ENCODE data around the gene DNAJB4.
"Not testable (repeated sequence)": the region's sequence is repeated elsewhere in the genome, so short reads cannot be mapped to it uniquely, and the experiment has no call there.

Gene DNAJB4

DNA sequence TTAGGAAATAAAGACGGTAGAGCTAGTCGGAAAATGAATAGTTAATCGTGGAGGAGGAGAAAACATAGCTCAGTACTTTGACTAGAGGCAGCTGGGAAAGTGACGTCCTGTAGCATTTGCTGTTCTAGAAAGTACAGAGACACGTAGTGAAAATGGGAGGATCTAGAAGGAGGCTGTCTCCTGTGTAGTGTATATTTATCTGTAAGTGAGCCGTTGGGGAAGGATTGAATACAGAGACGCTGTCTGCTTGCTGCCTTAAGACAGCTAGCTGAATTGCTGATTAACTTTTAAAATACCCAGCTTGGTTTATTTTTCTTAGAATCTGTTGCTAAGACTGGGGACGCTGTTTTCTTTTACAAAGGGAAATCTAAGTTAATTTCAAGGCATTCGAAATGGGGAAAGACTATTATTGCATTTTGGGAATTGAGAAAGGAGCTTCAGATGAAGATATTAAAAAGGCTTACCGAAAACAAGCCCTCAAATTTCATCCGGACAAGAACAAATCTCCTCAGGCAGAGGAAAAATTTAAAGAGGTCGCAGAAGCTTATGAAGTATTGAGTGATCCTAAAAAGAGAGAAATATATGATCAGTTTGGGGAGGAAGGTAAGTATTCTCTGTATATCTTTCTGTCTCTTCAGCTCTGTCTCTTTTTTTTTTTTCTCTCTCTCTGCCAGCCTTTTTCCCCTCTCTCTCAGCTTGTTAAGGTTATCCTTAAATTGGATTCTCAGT lies at the start of gene DNAJB4:
Gene DNAJB4 (plus strand): TSS at position 221 of the 729 bp plus-strand sequence. CDS start 172 bp downstream, at position 393.
- peak in 1 of 2 donors; percentile 41 for DNase-seq (ENCODE audit: low read depth in 2 of 2)

DNA sequence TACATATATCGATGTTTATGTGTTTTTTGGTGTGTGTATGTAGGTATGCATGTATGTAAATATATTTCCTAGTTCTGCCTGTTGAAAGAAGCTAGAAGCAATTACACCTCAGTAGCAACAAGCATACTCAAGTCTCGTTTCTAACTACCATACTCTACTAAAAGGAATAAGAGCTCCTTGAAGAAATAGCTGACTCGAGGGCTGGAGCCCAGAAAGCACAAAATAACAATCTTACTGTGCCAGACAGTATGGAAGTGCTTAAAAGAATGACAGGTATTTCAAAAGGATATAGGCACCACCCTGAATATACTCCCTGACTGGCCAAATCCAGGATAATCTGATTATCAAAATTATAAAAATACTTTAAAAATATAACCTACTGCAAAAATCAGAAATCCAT lies 49.0 kb upstream of the DNAJB4 start:
- no peak for DNase-seq (ENCODE audit: low read depth in 2 of 2)

DNA sequence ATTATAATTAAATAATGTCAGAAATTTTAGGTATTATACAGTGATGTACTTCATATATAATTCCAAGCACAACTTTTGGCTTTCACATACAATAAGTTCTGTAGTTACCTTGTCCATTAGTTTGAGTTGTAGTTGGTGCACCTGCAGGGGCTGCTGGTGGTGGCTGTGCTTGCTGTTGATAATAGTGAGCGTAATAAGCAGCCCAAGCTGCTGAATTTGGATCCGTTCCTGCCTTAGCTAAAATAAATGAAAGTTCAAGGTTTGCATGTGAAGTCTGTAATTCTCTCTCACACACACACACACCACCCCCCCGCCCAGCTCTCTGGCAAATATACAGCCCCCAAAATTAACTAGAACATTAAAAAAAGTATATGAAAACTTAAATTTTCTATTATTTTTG lies 48.3 kb upstream of the DNAJB4 start:
- DNase-seq (ENCODE audit: low read depth in 2 of 2), result no peak

DNA sequence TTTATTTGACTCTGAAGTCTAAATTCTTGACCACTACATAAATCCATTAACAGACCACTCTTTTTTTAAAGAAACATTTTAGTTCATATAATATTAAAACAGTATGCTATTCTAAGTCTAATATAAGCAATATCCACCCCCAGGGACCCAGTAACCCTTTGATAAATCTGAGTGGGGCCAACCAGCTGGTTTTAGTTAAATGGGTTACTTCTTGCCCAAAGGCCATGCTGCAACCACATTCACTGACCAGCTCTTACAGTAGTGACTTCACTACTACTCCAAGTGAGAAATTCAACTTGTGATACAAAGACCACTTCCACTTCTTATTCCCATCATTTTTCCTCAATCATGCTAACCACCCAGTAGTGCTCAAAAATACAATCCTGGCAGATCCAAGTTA lies 46.3 kb upstream of the DNAJB4 start:
- DNase-seq (ENCODE audit: low read depth in 2 of 2), result no peak

DNA sequence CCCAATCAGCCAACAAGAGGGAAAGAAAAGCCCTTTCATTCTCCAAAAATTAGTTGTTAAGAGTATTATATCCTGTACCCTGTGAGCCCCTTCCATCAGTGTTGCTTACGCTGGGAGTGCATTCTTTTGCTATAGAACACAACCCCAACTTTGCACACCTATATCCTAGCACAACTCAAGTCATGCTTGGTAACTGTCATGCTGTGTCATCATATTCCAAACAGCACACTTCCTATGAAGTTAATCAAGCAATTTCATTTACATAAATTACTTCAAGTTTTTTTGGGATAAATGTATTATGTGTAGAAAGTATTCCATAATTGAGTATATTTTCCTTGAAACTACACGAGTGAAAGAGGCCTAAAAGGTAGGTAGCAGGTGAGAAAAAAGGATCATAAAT lies 45.9 kb upstream of the DNAJB4 start:
- DNase-seq (ENCODE audit: low read depth in 2 of 2), result no peak

DNA sequence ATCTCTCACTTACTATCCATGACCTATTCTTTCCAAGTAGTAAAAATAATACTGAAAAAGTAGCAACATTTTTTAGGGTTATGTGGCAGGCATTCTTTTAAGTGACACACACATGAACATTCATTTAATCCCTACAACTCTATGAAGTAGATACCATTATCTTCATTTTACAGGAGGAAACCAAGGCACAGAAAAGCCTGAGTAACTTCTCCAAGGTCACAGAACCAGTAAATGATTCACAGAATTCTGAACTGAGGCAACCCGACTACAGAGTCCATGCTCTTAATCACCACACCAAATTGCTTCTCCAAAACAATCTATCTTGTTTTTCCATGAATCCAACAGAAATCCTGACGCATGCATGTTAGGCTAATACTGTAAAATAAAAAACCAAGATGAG lies 43.3 kb upstream of the DNAJB4 start:
- no peak for DNase-seq (ENCODE audit: low read depth in 2 of 2)

DNA sequence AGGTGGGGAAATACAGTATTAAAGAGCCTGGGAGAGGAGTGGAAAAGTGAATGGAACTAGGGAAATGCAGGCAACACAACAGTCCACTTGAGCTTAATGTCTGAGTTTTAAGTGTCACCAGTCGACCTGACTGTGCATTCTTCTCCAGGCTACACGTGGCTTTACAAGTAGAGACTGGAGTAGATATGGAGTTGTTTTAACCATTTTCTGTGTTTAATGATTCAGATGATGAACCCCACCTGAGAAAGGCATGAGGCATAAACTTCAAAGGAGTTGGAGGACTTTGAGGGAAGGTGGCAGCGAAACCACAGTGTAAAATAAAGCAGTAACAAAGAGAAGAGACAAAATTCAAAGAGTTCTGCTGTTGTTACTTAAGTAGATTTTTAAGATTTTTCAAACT lies 38.4 kb upstream of the DNAJB4 start:
- DNase-seq (ENCODE audit: low read depth in 2 of 2), result no peak

DNA sequence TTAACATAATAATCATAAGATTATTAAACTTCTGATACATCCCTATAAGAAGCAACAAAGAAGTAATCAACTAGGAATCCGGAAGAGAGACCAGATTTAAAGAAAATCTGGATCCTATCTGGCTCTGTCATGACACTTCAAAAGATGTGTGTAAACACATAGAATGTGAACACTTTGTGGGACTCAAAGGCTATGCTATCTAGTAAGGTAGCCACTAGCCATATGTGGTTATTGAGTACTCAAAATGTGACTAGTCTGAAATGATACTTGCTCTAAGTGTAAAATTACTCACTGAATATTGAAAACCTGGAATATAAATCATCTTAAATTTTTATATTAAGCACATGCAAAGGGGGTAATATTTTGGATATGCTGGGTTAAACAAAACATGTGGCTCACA lies 34.5 kb upstream of the DNAJB4 start:
- DNase-seq (ENCODE audit: low read depth in 2 of 2), result no peak

DNA sequence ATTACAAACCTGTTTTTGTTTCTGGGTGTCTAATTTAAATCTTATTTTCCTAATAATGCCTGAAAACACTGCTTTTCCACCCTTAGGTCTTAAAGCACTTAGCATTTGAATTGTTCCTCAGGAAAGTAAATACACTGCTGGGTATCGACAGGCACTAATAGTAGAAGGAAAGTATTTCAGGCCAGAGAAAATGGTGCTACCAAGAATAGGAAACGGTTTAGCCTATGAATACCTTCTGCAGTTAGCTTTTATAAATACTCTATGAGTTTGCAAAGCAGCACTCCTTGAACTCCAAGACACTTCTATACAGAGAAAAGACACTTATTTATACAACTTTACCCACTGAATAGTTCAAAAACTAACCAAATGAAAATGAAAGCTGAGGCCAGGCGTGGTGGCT lies 32.7 kb upstream of the DNAJB4 start:
- no peak for DNase-seq (ENCODE audit: low read depth in 2 of 2)

DNA sequence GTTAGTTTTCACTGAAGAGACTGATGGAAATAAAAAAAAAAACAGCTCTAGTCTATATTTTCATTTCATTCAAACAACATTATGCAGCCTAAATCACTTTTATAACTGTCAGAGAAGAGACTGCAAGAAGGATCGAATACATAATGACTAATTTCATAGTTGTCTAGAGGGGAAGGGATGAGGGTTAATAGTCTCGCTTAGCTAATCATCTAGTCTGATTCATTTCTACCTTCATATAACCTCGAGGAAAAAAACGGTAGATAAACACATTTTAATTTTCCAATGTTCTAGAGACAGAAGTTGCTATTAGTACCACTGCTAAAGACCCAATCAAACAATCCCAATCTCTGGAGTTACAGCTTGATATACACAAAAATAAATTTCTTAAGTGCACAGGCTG lies 29.4 kb upstream of the DNAJB4 start:
- no peak for DNase-seq (ENCODE audit: low read depth in 2 of 2)

DNA sequence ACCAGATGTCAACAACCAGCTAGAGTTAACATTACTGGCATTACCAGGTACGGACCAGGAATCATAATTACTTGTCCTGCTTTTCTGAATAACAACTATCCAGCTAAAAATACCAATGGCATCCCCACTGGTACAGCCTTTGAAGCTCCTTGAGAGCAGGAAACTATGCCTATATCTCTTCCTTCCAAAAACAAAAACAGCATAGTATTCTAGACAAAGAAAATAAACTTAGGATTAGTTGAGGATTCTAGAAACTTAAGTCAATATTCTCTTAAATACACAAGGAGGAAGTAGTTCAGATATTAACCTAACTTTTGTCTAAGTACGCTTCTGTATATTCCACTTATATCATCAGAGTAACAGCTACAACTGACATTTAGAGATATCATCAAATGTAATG lies 28.8 kb upstream of the DNAJB4 start:
- no peak for DNase-seq (ENCODE audit: low read depth in 2 of 2)

DNA sequence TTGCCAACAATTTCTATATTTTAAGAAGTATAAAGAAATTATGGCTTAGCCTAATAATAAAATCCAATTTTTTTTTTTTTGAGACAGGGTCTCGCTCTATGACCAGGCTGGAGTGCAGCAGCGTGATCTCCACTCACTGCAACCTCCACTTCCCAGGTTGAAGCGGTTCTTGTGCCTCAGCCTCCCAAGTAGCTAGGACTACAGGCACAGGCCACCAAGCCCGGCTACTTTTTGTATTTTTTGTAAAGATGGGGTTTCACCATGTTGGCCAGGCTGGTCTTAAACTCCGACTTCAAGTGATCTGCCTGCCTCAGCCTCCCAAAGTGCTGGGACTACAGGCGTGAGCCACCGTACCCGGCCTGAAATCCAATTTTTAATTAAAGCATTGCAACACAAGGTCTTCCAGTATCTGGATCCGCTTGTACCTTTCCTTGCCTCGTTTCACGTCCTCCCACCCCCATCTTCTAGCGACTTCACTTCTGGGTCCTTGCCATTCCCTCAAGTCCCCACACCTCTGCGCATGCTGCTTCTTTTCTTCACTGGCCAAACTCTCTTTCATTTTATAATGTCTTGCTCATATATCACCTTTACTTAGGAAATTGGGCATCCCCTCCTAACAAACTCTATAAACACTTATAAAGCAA lies 28.2 kb upstream of the DNAJB4 start:
- DNase-seq (ENCODE audit: low read depth in 2 of 2), result no peak

DNA sequence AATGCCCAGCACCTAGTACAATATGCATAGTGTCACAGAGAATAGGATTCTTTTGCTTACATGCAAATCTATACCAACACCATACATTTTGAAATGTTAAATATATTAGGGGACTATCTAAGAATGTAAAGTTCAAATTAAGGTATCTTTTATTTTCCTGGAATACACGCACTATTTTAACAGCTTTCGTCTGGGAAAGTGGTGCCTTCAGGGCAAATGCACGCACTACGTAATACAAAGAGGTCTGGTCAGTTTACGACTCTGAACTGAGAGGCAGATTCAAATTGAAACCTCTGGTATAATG lies 26.8 kb upstream of the DNAJB4 start:
- DNase-seq (ENCODE audit: low read depth in 2 of 2), result no peak

DNA sequence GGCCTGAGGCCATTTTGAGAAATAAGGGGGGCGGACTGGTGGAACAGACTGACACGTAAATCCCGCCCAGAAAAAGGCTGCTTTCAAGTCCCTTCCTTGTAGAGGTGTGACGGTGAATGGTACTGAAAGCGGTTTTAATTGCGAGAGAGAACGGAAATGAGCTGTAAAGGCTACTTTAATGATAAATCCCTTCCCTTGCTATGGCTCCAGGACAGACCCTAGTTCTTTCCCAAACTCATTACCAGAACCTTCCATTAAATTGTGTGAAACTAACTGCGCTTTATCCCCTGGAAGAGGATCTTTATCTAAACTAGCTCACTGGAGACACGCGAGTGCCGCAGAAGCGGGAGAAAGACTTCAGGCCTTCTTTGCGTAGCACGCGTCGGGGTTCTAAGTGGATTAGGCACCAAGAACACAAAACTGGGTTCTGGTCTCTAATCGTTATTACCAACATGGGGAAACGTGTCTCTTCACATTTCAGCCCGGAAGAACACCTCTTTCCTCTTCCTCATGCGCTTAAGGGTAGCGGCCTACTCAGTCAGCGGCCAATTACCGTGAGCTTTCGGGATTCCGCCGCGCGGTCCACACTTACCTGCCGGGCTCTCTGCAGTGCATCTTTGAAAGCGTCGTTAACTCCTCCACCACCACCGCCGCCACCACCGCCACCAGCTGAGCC lies 26.3 kb upstream of the DNAJB4 start:
- DNase-seq (ENCODE audit: low read depth in 2 of 2), result peak; percentile 45 to 74

DNA sequence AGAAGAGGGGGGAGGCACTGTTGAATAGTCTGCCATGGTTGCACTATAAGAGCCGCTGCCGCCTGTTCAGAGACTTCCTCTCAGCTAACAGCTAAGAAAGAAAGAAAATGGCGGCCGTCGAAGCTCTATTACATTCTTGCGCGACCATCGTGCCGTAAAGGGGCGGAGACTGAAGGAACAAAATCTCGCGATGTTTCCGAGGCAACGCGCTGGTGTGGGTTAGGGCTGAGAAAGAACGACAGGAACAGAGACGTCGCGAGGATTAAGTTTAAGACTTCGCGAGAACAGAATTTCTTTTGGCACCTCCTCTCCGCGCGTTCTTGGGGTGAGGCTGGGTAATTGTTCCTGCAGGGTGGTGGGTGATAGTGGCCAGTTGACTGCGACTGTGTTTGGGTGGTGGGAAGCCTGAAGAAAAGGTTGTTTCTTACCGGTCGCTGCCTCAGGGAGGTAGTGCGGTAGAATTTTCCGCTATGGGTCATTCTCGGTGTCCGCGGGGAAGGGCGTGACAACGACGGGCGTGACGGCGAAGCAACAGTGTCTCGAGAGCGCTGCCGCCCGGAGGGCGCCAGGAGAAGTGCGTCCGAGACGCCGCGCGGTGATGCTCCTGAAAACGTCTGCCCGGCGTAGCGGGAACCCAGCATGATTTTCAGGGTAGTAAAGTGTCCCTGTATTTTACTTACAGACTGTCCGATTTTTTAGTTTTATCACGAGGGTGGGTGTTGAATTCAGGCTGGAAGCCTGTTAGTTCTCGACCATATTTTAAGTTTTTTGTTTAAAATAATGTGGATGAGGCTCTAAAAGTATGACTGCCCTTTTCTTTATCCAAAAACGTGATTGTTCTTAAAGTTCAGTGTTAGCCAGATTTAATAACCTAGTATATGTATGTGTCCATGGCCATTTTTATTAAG lies 25.5 kb upstream of the DNAJB4 start, which contains the start of gene FUBP1:
Gene FUBP1 (minus strand): TSS at position 104 of the 908 bp plus-strand sequence. CDS start 68 bp downstream, at position 36.
- peak; percentile 84 to 95 for DNase-seq (ENCODE audit: low read depth in 2 of 2)

DNA sequence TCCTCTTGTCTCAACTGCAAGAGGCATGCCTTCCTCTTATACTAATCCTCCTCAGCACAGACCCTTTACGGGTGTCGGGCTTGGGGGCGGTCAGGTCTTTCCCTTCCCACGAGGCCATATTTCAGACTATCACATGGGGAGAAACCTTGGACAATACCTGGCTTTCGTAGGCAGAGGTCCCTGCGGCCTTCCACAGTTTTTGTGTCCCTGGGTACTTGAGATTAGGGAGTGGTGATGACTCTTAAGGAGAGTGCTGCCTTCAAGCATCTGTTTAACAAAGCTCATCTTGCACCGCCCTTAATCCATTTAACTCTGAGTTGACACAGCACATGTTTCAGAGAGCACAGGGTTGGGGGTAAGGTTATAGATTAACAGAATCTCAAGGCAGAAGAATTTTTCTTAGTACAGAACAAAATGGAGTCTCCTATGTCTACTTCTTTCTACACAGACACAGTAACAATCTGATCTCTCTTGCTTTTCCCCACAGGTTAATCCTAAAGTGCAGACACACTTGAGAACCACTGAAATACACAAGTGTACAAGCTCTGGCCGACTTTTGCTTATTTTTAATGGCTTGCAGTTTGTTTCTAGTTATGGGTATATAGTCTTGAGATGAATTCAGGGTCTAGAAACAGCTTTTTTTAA lies 21.3 kb upstream of the DNAJB4 start:
- DNase-seq (ENCODE audit: low read depth in 2 of 2), result not testable (repeated sequence)

DNA sequence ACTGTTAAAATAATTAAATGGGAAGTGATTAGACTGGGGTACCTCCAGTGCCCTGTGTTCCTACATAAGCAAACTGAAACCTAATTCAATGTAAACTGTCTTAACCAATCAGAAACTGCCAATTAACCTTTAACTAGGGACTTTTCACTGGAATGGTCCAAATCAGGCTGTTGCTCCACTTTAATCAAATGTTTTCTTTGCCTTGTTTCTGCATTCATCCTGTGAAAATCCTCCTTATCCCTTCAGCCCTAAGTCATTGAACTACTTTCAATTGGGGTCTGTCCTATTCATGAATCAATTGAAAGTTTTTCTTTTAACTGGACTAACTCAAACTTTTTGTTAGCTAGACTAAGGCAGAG lies 20.8 kb upstream of the DNAJB4 start:
- no peak for DNase-seq (ENCODE audit: low read depth in 2 of 2)

DNA sequence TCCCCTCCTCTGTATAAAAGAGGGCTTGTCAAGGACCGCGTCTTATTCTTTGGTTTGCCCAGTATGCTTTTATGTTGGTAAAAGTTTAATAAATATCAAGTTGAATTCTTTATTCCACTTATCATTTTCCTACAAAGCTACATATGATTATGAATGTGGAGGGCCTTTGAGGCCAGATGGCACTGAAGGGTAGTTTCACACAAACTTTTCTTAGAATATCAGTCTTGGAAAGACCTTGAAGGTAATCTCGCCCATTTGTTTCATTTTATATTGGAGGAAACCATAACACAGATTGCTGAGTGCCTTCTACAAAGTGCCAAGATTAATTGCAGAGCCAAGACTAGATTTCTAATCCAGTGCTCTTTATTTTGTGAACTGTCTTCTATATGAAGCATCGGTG lies 20.1 kb upstream of the DNAJB4 start:
- DNase-seq (ENCODE audit: low read depth in 2 of 2), result no peak

DNA sequence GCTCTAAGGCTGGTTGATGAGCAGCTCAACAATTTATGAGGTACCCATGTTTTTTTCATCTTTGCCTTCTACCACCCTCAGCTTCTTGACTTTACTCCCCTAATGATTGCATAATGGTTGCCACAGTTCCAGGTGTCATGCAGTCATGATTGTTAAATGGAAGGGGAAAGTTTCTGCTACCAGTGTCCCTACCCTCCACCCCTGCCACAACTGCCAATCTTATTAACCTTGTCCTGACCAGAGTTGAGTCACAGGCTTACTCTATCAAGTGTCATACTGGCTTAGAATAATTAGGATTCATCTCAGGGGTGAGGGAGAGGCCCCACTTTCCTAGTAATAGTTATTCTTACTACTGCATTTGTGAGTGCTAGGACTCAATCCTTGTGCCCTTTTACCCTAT lies 17.9 kb upstream of the DNAJB4 start:
- no peak for DNase-seq (ENCODE audit: low read depth in 2 of 2)

DNA sequence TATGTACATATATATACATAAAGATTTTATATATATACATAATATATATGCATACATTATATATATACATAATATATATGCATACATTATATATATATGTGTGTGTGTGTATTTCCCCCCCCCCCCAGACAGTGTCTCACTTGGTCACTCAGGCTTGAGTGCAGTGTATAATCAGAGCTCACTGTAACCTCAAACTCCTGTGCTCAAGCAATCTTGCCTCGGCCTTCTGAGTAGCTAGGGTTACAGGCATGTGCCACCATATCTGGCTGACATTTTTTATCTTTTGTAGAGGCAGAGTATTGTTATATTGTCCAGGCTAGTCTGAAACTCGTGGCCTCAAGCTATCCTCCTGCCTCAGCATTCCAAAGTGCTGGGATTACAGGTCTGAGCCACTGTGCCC lies 16.8 kb upstream of the DNAJB4 start:
- DNase-seq (ENCODE audit: low read depth in 2 of 2), result no peak

DNA sequence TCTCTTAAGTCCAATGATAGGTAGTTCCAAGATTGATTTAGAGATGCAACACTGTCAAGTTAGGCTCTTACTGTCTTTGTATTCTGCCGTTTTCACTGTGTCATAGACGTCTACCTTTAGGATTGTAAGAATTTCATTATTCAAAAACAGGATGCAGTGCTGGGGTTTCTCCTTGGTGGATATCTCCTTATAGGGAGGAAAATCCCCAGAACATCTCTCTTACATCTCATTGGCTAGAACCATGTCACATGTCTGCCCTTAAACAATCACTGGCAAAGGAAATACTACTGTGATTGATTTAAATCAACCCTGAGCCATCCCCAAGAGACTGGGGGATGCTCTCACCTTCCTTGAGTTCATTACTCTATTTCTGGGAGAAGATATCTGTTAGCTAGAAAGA lies 15.0 kb upstream of the DNAJB4 start:
- no peak for DNase-seq (ENCODE audit: low read depth in 2 of 2)

Data from stimulated activated CD8-positive, alpha-beta memory T cell treated with anti-CD3 and anti-CD28 coated beads, Interleukin-15, amount 100 ng/mL, for 4 hours (primary cell).